Breast epithelium (tissue), 3 donors: Measurements from ENCODE around the gene NAMPT.
"Not testable (repeated sequence)": the region's sequence is repeated elsewhere in the genome, so short reads cannot be mapped to it uniquely, and the experiment has no call there.

Experiments
- CTCF ChIP-seq, 3 donors: fragments of 450-650 bp; IDR thresholded peaks; one replicate each; pipeline ENCODE4 v1.5.1; 2016 to 2017; ENCODE audit warnings: antibody characterized with exemption in 3 of 3, mild to moderate bottlenecking in 3 of 3, moderate library complexity in 3 of 3
- POLR2A ChIP-seq: fragments of 450-650 bp; IDR thresholded peaks from one replicate; pipeline ENCODE4 v1.6.1; 2016; ENCODE audit warnings: antibody characterized with exemption, mild to moderate bottlenecking, moderate library complexity

DNA sequence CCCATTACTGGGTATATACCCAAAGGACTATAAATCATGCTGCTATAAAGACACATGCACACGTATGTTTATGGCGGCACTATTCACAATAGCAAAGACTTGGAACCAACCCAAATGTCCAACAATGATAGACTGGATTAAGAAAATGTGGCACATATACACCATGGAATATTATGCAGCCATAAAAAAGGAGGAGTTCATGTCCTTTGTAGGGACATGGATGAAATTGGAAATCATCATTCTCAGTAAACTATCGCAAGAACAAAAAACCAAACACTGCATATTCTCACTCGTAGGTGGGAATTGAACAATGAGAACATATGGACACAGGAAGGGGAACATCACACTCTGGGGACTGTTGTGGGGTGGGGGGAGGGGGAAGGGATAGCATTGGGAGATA lies 13.8 kb upstream of the NAMPT start:
- TF ChIP-seq CTCF (IDR thresholded peaks at IDR 0.05); POLR2A: not testable (repeated sequence)
